Keratinocyte (primary cell): ENCODE results near the gene NEGR1. TPM values are rescaled to one million over a fixed set of nuclear protein-coding genes. Genes with fewer than 3 reads are reported as not detected.

Experiments used
- DNase-seq: peaks from one replicate; pipeline ENCODE4 v3.0.0-alpha.2; 2011; ENCODE audit warnings: low read depth, missing footprints, low spot score
- FAIRE-seq: peaks from 2 replicates; lab custom pipeline; 2011; peaks lifted over from hg19 to GRCh38; lab: Jason Lieb, UNC
- H2AFZ ChIP-seq: 2 replicates; pipeline ENCODE4 v1.6.0; 2012; ENCODE audit warnings: low read length, control low read depth, inconsistent platforms; ENCODE audit not compliant: control insufficient read depth
- H3K27ac ChIP-seq: 2 replicates; pipeline ENCODE4 v1.5.1; 2011; ENCODE audit warnings: low read length; ENCODE audit not compliant: control insufficient read depth, insufficient read depth
- H3K27me3 ChIP-seq: 3 replicates; pipeline ENCODE4 v1.6.0; 2011; ENCODE audit warnings: low read length; ENCODE audit not compliant: control insufficient read depth, insufficient read depth; ENCODE audit errors: extremely low read depth
- H3K36me3 ChIP-seq, 2 experiments: 2 replicates in 1 of 2; 3 replicates in 1 of 2; pipeline ENCODE4 v1.5.1; 2011; ENCODE audit warnings: low read length in 2 of 2, mild to moderate bottlenecking in 1 of 2; ENCODE audit not compliant: control insufficient read depth in 2 of 2, insufficient read depth in 2 of 2; ENCODE audit errors: extremely low read depth in 1 of 2
- H3K4me1 ChIP-seq: 3 replicates; pipeline ENCODE4 v1.5.1; 2011; ENCODE audit warnings: low read length; ENCODE audit not compliant: control insufficient read depth, insufficient read depth; ENCODE audit errors: extremely low read depth
- H3K4me2 ChIP-seq: 3 replicates; pipeline ENCODE4 v1.6.0; 2011; ENCODE audit warnings: low read depth, low read length; ENCODE audit not compliant: control insufficient read depth, insufficient read depth; ENCODE audit errors: extremely low read depth
- H3K4me3 ChIP-seq, 3 experiments: fragments of 200-600 bp in 1 of 3; sonication (generic) in 1 of 3; 2 replicates in 2 of 3; 3 replicates in 1 of 3; pipeline ENCODE4 v1.5.1; 2011 to 2016; ENCODE audit warnings: low read length in 3 of 3, mild to moderate bottlenecking in 3 of 3, control low read depth in 2 of 3, inconsistent platforms in 1 of 3, low read depth in 1 of 3, mixed read lengths in 1 of 3, mixed run types in 1 of 3, moderate library complexity in 1 of 3; ENCODE audit not compliant: control insufficient read depth in 2 of 3, insufficient read depth in 2 of 3; ENCODE audit errors: extremely low read depth in 1 of 3
- H3K79me2 ChIP-seq: 2 replicates; pipeline ENCODE4 v1.6.0; 2012; ENCODE audit warnings: low read length; ENCODE audit not compliant: control insufficient read depth, insufficient read depth
- H3K9ac ChIP-seq: 3 replicates; pipeline ENCODE4 v1.6.0; 2011; ENCODE audit warnings: low read length; ENCODE audit not compliant: control insufficient read depth, insufficient read depth; ENCODE audit errors: extremely low read depth
- H3K9me1 ChIP-seq: 3 replicates; pipeline ENCODE4 v1.6.0; 2011; ENCODE audit warnings: low read length; ENCODE audit not compliant: control insufficient read depth, insufficient read depth; ENCODE audit errors: extremely low read depth
- H3K9me3 ChIP-seq: 2 replicates; pipeline ENCODE4 v1.5.1; 2012; ENCODE audit warnings: low read depth, low read length; ENCODE audit not compliant: control insufficient read depth
- H4K20me1 ChIP-seq: 3 replicates; pipeline ENCODE4 v1.6.0; 2011; ENCODE audit warnings: low read length; ENCODE audit not compliant: control insufficient read depth, insufficient read depth; ENCODE audit errors: extremely low read depth
- EZH2 ChIP-seq: IDR thresholded peaks from one replicate; pipeline ENCODE4 v1.6.1; 2012; ENCODE audit warnings: inconsistent platforms, mild to moderate bottlenecking, low read length, moderate library complexity
- dilution Hi-C: fragments of 300-500 bp; cut with MboI; formaldehyde crosslinking; loops from one replicate; pipeline ENCODE4 v1.7.0; 2020; ENCODE audit warnings: low sequenced_read_pairs; ENCODE audit not compliant: extremely low pct_ligation_motif_present
- polyA plus RNA-seq, 5 experiments: library from polyadenylated mRNA; depleted of rRNA in 3 of 5; stranded (reverse) in 3 of 5; stranded (forward) in 1 of 5; unstranded in 1 of 5; fragments of >200 nt; gene quantifications; 1 replicate in 1 of 5; 2 replicates in 3 of 5; 3 replicates in 1 of 5; pipeline versions ENCODE4 v1.2.1 to v1.2.3, GENCODE V29; 2011 to 2012; ENCODE audit warnings: missing spikeins in 2 of 5, low read depth in 1 of 5, low replicate concordance in 1 of 5
- TF ChIP-seq, protein P1 (sequence below), 3 experiments: IDR thresholded peaks in 1 of 3; conservative IDR thresholded peaks in 1 of 3; optimal IDR thresholded peaks in 1 of 3; 2 replicates in 2 of 3; 3 replicates in 1 of 3; pipeline versions ENCODE3 to v1.5.1; 2011; ENCODE audit warnings: low read length in 3 of 3, mild to moderate bottlenecking in 3 of 3, moderate library complexity in 2 of 3, control low read depth in 1 of 3, inconsistent platforms in 1 of 3; ENCODE audit not compliant: insufficient read depth in 2 of 3; ENCODE audit errors: extremely low read depth in 1 of 3

The NEGR1 gene
- polyA plus RNA-seq, 1 donor (not counting 4 experiments of a cell fraction or from before 2014, with no cell fraction given): 1.6 TPM

DNA sequence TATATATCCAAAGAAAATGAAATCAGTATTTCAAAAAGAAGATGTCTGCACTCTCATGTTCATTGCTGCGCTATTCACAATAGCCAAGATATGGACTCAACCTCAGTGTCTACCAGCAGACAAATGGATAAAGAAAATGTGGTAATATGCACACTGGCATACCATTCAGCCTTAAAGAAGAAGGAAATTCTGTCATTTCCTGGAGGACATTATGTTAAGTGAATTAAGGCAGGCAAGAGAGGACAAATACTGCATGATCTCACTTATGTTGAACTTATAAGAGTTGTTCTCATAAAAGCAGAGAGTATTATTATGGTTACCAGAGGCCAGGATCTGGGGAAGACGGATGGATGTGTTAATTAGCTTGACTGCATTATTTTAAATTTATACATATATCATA, 115.9 kb downstream of the NEGR1 start:
- no peak overlapping the region for H3K4me2 ChIP-seq
- dilution Hi-C loops: no loop called here
- H3K36me3 ChIP-seq: no peaks in the 10 kb centered on the region
- no peak overlapping the region for H2AFZ ChIP-seq
- no peaks in the 10 kb centered on the region for H3K79me2 ChIP-seq
- TF ChIP-seq, protein P1, sequence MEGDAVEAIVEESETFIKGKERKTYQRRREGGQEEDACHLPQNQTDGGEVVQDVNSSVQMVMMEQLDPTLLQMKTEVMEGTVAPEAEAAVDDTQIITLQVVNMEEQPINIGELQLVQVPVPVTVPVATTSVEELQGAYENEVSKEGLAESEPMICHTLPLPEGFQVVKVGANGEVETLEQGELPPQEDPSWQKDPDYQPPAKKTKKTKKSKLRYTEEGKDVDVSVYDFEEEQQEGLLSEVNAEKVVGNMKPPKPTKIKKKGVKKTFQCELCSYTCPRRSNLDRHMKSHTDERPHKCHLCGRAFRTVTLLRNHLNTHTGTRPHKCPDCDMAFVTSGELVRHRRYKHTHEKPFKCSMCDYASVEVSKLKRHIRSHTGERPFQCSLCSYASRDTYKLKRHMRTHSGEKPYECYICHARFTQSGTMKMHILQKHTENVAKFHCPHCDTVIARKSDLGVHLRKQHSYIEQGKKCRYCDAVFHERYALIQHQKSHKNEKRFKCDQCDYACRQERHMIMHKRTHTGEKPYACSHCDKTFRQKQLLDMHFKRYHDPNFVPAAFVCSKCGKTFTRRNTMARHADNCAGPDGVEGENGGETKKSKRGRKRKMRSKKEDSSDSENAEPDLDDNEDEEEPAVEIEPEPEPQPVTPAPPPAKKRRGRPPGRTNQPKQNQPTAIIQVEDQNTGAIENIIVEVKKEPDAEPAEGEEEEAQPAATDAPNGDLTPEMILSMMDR (optimal IDR thresholded peaks at IDR 0.05 in 1 of 3, IDR thresholded peaks at IDR 0.05 in 1 of 3, conservative IDR thresholded peaks at IDR 0.05 in 1 of 3; ENCODE audit: extremely low read depth in 1 of 3, insufficient read depth in 2 of 3, low read length in 3 of 3): no peak
- TF ChIP-seq EZH2: no peak
- no peak overlapping the region for H3K27ac ChIP-seq
- DNase-seq (no peak), FAIRE-seq (no peak)
- no peak overlapping the region for H3K4me3 ChIP-seq
- no peak overlapping the region for H3K9ac ChIP-seq
- no peaks in the 10 kb centered on the region for H3K27me3 ChIP-seq
- no peaks in the 10 kb centered on the region for H3K9me1 ChIP-seq
- H4K20me1 ChIP-seq: no peaks in the 10 kb centered on the region
- no peaks in the 10 kb centered on the region for H3K9me3 ChIP-seq
- no peaks in the 10 kb centered on the region for H3K4me1 ChIP-seq

DNA sequence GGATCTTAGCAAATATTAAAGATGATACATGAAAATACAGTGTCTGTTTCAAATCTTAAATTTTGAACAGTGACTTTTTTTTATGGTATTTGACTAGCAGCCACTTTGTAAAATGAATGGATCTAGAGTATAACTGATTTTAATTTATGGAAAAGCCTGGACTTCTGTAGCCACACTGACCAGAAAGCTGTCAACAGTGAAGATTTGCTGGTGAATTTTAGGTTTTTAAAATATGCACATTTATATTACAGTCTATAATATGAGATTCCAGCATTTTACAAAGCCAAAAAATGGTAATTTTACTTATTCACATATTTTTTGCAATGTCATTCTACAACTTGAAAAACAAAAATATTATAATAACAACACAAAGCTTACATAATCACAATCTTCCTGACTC, 131.8 kb downstream of the NEGR1 start:
- H3K9ac ChIP-seq: no peak overlapping the region
- TF ChIP-seq, protein P1 (optimal IDR thresholded peaks at IDR 0.05 in 1 of 3, IDR thresholded peaks at IDR 0.05 in 1 of 3, conservative IDR thresholded peaks at IDR 0.05 in 1 of 3; ENCODE audit: extremely low read depth in 1 of 3, insufficient read depth in 2 of 3, low read length in 3 of 3): no peak
- TF ChIP-seq EZH2: no peak
- no peak for FAIRE-seq
- no peaks in the 10 kb centered on the region for H3K9me1 ChIP-seq
- H3K4me3 ChIP-seq: no peak overlapping the region
- H3K27ac ChIP-seq: no peak overlapping the region
- H3K4me2 ChIP-seq: no peak overlapping the region
- H3K79me2 ChIP-seq: no peaks in the 10 kb centered on the region
- H3K9me3 ChIP-seq: no peaks in the 10 kb centered on the region
- H4K20me1 ChIP-seq: no peaks in the 10 kb centered on the region
- dilution Hi-C loops: no loop called here
- no peaks in the 10 kb centered on the region for H3K36me3 ChIP-seq
- DNase-seq: no peak
- H2AFZ ChIP-seq: no peak overlapping the region
- no peaks in the 10 kb centered on the region for H3K4me1 ChIP-seq
- H3K27me3 ChIP-seq: no peaks in the 10 kb centered on the region
